NCI-H510A (cell line): Measurements from ENCODE around the gene GAS2.

Source experiments
- DNase-seq: peaks from one replicate; lab custom pipeline; 2025; lab: John Stamatoyannopoulos, UW

Gene GAS2

GRCh38 chr11:22728600-22729389, 62.4 kb downstream of the GAS2 start:
- DNase-seq, result no peak

- DNase-seq, result no peak
Observed at GRCh38 chr11:22730319-22730718, 63.9 kb downstream of the GAS2 start.

- DNase-seq, result no peak
Observed at GRCh38 chr11:22732588-22732987, 66.2 kb downstream of the GAS2 start.

- no peak for DNase-seq
Observed at GRCh38 chr11:22733475-22734248, 67.3 kb downstream of the GAS2 start.

GRCh38 chr11:22734628-22735345, 68.4 kb downstream of the GAS2 start:
- no peak for DNase-seq

- DNase-seq, result no peak
Observed at GRCh38 chr11:22742157-22742613, 75.8 kb downstream of the GAS2 start.

- no peak for DNase-seq
Observed at GRCh38 chr11:22749536-22749935, 83.1 kb downstream of the GAS2 start.

GRCh38 chr11:22752908-22753310, 86.5 kb downstream of the GAS2 start:
- DNase-seq, result no peak

GRCh38 chr11:22753416-22753815, 87.0 kb downstream of the GAS2 start:
- DNase-seq, result no peak

GRCh38 chr11:22761066-22761465, 94.7 kb downstream of the GAS2 start:
- no peak for DNase-seq

- no peak for DNase-seq
Observed at GRCh38 chr11:22763166-22763565, 96.8 kb downstream of the GAS2 start.

GRCh38 chr11:22764735-22765134, 98.3 kb downstream of the GAS2 start:
- no peak for DNase-seq

- no peak for DNase-seq
Observed at GRCh38 chr11:22768281-22768680, 101.9 kb downstream of the GAS2 start.

GRCh38 chr11:22769081-22769480, 102.7 kb downstream of the GAS2 start:
- no peak for DNase-seq

GRCh38 chr11:22774716-22775115, 108.3 kb downstream of the GAS2 start:
- DNase-seq, result no peak

- no peak for DNase-seq
Observed at GRCh38 chr11:22775248-22775647, 108.8 kb downstream of the GAS2 start.

- no peak for DNase-seq
Observed at GRCh38 chr11:22778642-22779041, 112.2 kb downstream of the GAS2 start.

GRCh38 chr11:22779850-22780249, 113.4 kb downstream of the GAS2 start:
- DNase-seq, result no peak

- DNase-seq, result no peak
Observed at GRCh38 chr11:22780952-22781593, 114.7 kb downstream of the GAS2 start.

GRCh38 chr11:22785251-22785650, 118.8 kb downstream of the GAS2 start:
- no peak for DNase-seq

GRCh38 chr11:22786475-22786874, 120.1 kb downstream of the GAS2 start:
- DNase-seq, result no peak

GRCh38 chr11:22787055-22787454, 120.6 kb downstream of the GAS2 start:
- DNase-seq, result no peak
